Measurements from ENCODE around the gene TAGLN2. TPM values are rescaled to one million over a fixed set of nuclear protein-coding genes. Genes with fewer than 3 reads are reported as not detected.

Gene TAGLN2
- polyA plus RNA-seq, 3 donors = 658 to 1,259 (median 918) TPM

GRCh38 chr1:159958719-159959380 is 33.5 kb upstream of the TAGLN2 start:
- Mint-ChIP-seq H3K9me3 (no peaks in the 10 kb centered on the region), H3K27me3 (ENCODE audit: low read depth in 3 of 3) (peaks cover 1 to 14% (median 2%) of the 10 kb centered on the region in 3 donors), H3K36me3 (no peaks in the 10 kb centered on the region), H3K4me3 (no peak overlapping the region), H3K27ac (no peak overlapping the region), H3K4me1 (peaks cover 7% of the 10 kb centered on the region)
- 100% methylated on average over 1 of the region's 3 CpGs for WGBS (ENCODE audit: insufficient coverage)
- Histone ChIP-seq H3K9ac (ENCODE audit: insufficient read depth, low read length, poor library complexity, severe bottlenecking) (no peak overlapping the region), H2AFZ (ENCODE audit: insufficient read depth, low read depth, low read length, poor library complexity, severe bottlenecking) (no peak overlapping the region), H4K20me1 (ENCODE audit: insufficient read depth, low read length) (no peaks in the 10 kb centered on the region), H3K27ac (ENCODE audit: low read depth in 1 of 2, low read length in 2 of 2) (no peak overlapping the region), H3K36me3 (replicated peaks in 1 of 2; ENCODE audit: control insufficient read depth in 1 of 2, insufficient read depth in 2 of 2, low read length in 2 of 2) (no peaks in the 10 kb centered on the region), H3K4me1 (ENCODE audit: control insufficient read depth in 1 of 2, insufficient read depth in 2 of 2, low read length in 2 of 2) (peaks cover 7 to 8% of the 10 kb centered on the region in 2 donors), H3K79me2 (ENCODE audit: insufficient read depth, low read length) (no peaks in the 10 kb centered on the region), H3K4me2 (replicated peaks; ENCODE audit: extremely low read depth, low read length, poor library complexity, severe bottlenecking) (no peak overlapping the region), H3K9me3 (replicated peaks in 1 of 2; ENCODE audit: control insufficient read depth in 1 of 2, insufficient read depth in 1 of 2, low read length in 2 of 2) (no peaks in the 10 kb centered on the region), H3K27me3 (ENCODE audit: control insufficient read depth in 2 of 2, insufficient read depth in 2 of 2, low read length in 2 of 2) (no peaks in the 10 kb centered on the region), H3K4me3 (replicated peaks in 1 of 3; ENCODE audit: low read depth in 2 of 3, low read length in 3 of 3) (no peak overlapping the region)
- intact Hi-C loops (cut with micrococcal nuclease) = no loop called here
- no peak for TF ChIP-seq CTCF (IDR thresholded peaks at IDR 0.05)
- no peak for DNase-seq

- DNase-seq = no peak
- H3K9ac ChIP-seq (ENCODE audit: insufficient read depth, low read length, poor library complexity, severe bottlenecking) = no peak overlapping the region
- no peaks in the 10 kb centered on the region for H3K79me2 ChIP-seq (ENCODE audit: insufficient read depth, low read length)
- H3K27me3 ChIP-seq (ENCODE audit: control insufficient read depth in 2 of 2, insufficient read depth in 2 of 2, low read length in 2 of 2) = no peaks in the 10 kb centered on the region
- WGBS (ENCODE audit: insufficient coverage) = 73% methylated on average over 8 of the region's 9 CpGs
- TF ChIP-seq CTCF (IDR thresholded peaks at IDR 0.05) = no peak
- no peak overlapping the region for H3K27ac ChIP-seq (ENCODE audit: low read depth in 1 of 2, low read length in 2 of 2)
- no peaks in the 10 kb centered on the region for H3K36me3 Mint-ChIP-seq
- H3K4me3 Mint-ChIP-seq = peak overlapping the region in 1 of 2 donors; percentile 29
- H3K36me3 ChIP-seq (replicated peaks in 1 of 2; ENCODE audit: control insufficient read depth in 1 of 2, insufficient read depth in 2 of 2, low read length in 2 of 2) = no peaks in the 10 kb centered on the region
- peaks cover 2 to 11% (median 4%) of the 10 kb centered on the region in 3 donors for H3K27me3 Mint-ChIP-seq (ENCODE audit: low read depth in 3 of 3)
- H3K4me2 ChIP-seq (replicated peaks; ENCODE audit: extremely low read depth, low read length, poor library complexity, severe bottlenecking) = no peak overlapping the region
- H3K4me1 Mint-ChIP-seq = peaks cover 17% of the 10 kb centered on the region
- no peaks in the 10 kb centered on the region for H3K9me3 Mint-ChIP-seq
- H3K4me1 ChIP-seq (ENCODE audit: control insufficient read depth in 1 of 2, insufficient read depth in 2 of 2, low read length in 2 of 2) = peaks cover 14 to 16% of the 10 kb centered on the region in 2 donors
- H4K20me1 ChIP-seq (ENCODE audit: insufficient read depth, low read length) = no peaks in the 10 kb centered on the region
- H3K27ac Mint-ChIP-seq = no peak overlapping the region
- H3K9me3 ChIP-seq (replicated peaks in 1 of 2; ENCODE audit: control insufficient read depth in 1 of 2, insufficient read depth in 1 of 2, low read length in 2 of 2) = no peaks in the 10 kb centered on the region
- H2AFZ ChIP-seq (ENCODE audit: insufficient read depth, low read depth, low read length, poor library complexity, severe bottlenecking) = no peak overlapping the region
- no peak overlapping the region for H3K4me3 ChIP-seq (replicated peaks in 1 of 3; ENCODE audit: low read depth in 2 of 3, low read length in 3 of 3)
- intact Hi-C loops (cut with micrococcal nuclease) = no loop called here
These were observed 32.5 kb upstream of the TAGLN2 start for GRCh38 chr1:159957824-159958268.

All from CD14-positive monocyte (primary cell).